H9 (cell line): Measurements from ENCODE around the gene LORICRIN. TPM values are rescaled to one million over a fixed set of nuclear protein-coding genes. Genes with fewer than 3 reads are reported as not detected.

ENCODE experiments used
- DNase-seq: peaks from one replicate; pipeline ENCODE4 v3.0.0-alpha.2; 2017
- H2AFZ ChIP-seq: one replicate; pipeline ENCODE4 v1.6.1; 2013; ENCODE audit warnings: mild to moderate bottlenecking, low read length, control low read depth, moderate library complexity
- H2AK5ac ChIP-seq: 2 replicates; pipeline ENCODE4 v1.6.1; 2013; ENCODE audit warnings: low read length, control low read depth, mixed read lengths; ENCODE audit not compliant: insufficient read length
- H2BK120ac ChIP-seq: one replicate; pipeline ENCODE4 v1.6.1; 2013; ENCODE audit warnings: low read depth, mild to moderate bottlenecking, low read length, control low read depth, inconsistent platforms; ENCODE audit not compliant: poor library complexity, severe bottlenecking
- H2BK12ac ChIP-seq: 2 replicates; pipeline ENCODE4 v1.6.1; 2013; ENCODE audit warnings: low read length, control low read depth, mixed read lengths, low read depth; ENCODE audit not compliant: insufficient read length
- H2BK15ac ChIP-seq: 2 replicates; pipeline ENCODE4 v1.6.1; 2013; ENCODE audit warnings: low read depth, low read length, control low read depth
- H2BK20ac ChIP-seq: one replicate; pipeline ENCODE4 v1.6.1; 2013; ENCODE audit warnings: low read depth, mild to moderate bottlenecking, low read length, control low read depth, inconsistent platforms; ENCODE audit not compliant: poor library complexity, severe bottlenecking
- H2BK5ac ChIP-seq: 2 replicates; pipeline ENCODE4 v1.6.1; 2013; ENCODE audit warnings: low read length, control low read depth, mixed read lengths; ENCODE audit not compliant: insufficient read length
- H3K14ac ChIP-seq: 2 replicates; pipeline ENCODE4 v1.6.1; 2013; ENCODE audit warnings: low read length, control low read depth; ENCODE audit not compliant: insufficient read depth
- H3K18ac ChIP-seq: 2 replicates; pipeline ENCODE4 v1.6.1; 2013; ENCODE audit warnings: low read depth, mild to moderate bottlenecking, mixed read lengths, low read length, control low read depth; ENCODE audit not compliant: insufficient read length
- H3K23ac ChIP-seq: 2 replicates; pipeline ENCODE4 v1.6.1; 2013; ENCODE audit warnings: low read length, control low read depth, mixed read lengths, low read depth; ENCODE audit not compliant: insufficient read length
- H3K23me2 ChIP-seq: 2 replicates; pipeline ENCODE4 v1.6.1; 2013; ENCODE audit warnings: low read depth, mild to moderate bottlenecking, mixed read lengths, low read length, control low read depth; ENCODE audit not compliant: insufficient read length, poor library complexity, severe bottlenecking
- H3K27ac ChIP-seq: 2 replicates; pipeline ENCODE4 v1.5.1; 2013; ENCODE audit warnings: low read length, control low read depth, mixed read lengths, low read depth; ENCODE audit not compliant: insufficient read length
- H3K27me3 ChIP-seq: 2 replicates; pipeline ENCODE4 v1.6.1; 2013; ENCODE audit warnings: low read length, control low read depth, inconsistent platforms; ENCODE audit not compliant: insufficient read depth
- H3K4ac ChIP-seq: 2 replicates; pipeline ENCODE4 v1.6.1; 2013; ENCODE audit warnings: low read depth, mild to moderate bottlenecking, control low read depth, inconsistent platforms, low read length, moderate library complexity
- H3K4me1 ChIP-seq: 2 replicates; pipeline ENCODE4 v1.6.1; 2013; ENCODE audit warnings: low read length, control low read depth, inconsistent platforms; ENCODE audit not compliant: insufficient read depth
- H3K4me2 ChIP-seq: 2 replicates; pipeline ENCODE4 v1.6.1; 2013; ENCODE audit warnings: low read length, control low read depth, mixed read lengths; ENCODE audit not compliant: insufficient read length, insufficient read depth
- H3K56ac ChIP-seq: 2 replicates; pipeline ENCODE4 v1.6.1; 2013; ENCODE audit warnings: low read depth, mild to moderate bottlenecking, mixed read lengths, low read length, control low read depth; ENCODE audit not compliant: insufficient read length
- H3K79me1 ChIP-seq: 2 replicates; pipeline ENCODE4 v1.6.1; 2013; ENCODE audit warnings: low read depth, mild to moderate bottlenecking, moderate library complexity, low read length, control low read depth, inconsistent platforms; ENCODE audit not compliant: insufficient read depth, poor library complexity, severe bottlenecking
- H3K79me2 ChIP-seq: 2 replicates; pipeline ENCODE4 v1.6.1; 2013; ENCODE audit warnings: low read length, control low read depth, inconsistent platforms; ENCODE audit not compliant: insufficient read depth
- H3K9ac ChIP-seq: 2 replicates; pipeline ENCODE4 v1.6.1; 2013; ENCODE audit warnings: low read length, control low read depth, mixed read lengths; ENCODE audit not compliant: insufficient read length; ENCODE audit errors: extremely low read depth
- H3K9me3 ChIP-seq: one replicate; pipeline ENCODE4 v1.6.1; 2013; ENCODE audit warnings: low read depth, low read length, inconsistent platforms; ENCODE audit not compliant: control insufficient read depth
- H3T11ph ChIP-seq: one replicate; pipeline ENCODE4 v1.6.1; 2013; ENCODE audit warnings: mild to moderate bottlenecking, low read length, control low read depth, inconsistent platforms
- H4K20me1 ChIP-seq: one replicate; pipeline ENCODE4 v1.6.1; 2013; ENCODE audit not compliant: control insufficient read depth, insufficient read length, insufficient read depth
- H4K5ac ChIP-seq: 2 replicates; pipeline ENCODE4 v1.6.1; 2013; ENCODE audit warnings: low read depth, mild to moderate bottlenecking, mixed read lengths, low read length, control low read depth; ENCODE audit not compliant: insufficient read length
- H4K8ac ChIP-seq: replicated peaks from 2 replicates; pipeline ENCODE4 v1.6.1; 2013; ENCODE audit warnings: low read length, control low read depth, mixed read lengths, low read depth; ENCODE audit not compliant: insufficient read length
- H4K91ac ChIP-seq: 2 replicates; pipeline ENCODE4 v1.6.1; 2013; ENCODE audit warnings: low read depth, mild to moderate bottlenecking, moderate library complexity, mixed read lengths, low read length, control low read depth; ENCODE audit not compliant: insufficient read length
- H3K27ac Mint-ChIP-seq, 3 experiments: 2 replicates in 2 of 3; 3 replicates in 1 of 3; pipeline ENCODE4 v1.8.0; 2020 to 2021; ENCODE audit warnings: mixed read lengths in 3 of 3, mild to moderate bottlenecking in 1 of 3, moderate library complexity in 1 of 3
- H3K27me3 Mint-ChIP-seq: 2 replicates; pipeline ENCODE4 v1.8.0; 2021; ENCODE audit warnings: low read depth, mild to moderate bottlenecking, moderate library complexity, mixed read lengths
- H3K36me3 Mint-ChIP-seq, 3 experiments: 2 replicates in 2 of 3; 3 replicates in 1 of 3; pipeline ENCODE4 v1.8.0; 2020 to 2021; ENCODE audit warnings: low read depth in 3 of 3, mixed read lengths in 3 of 3; ENCODE audit not compliant: insufficient read depth in 1 of 3
- H3K4me1 Mint-ChIP-seq, 2 experiments: 2 replicates each; pipeline ENCODE4 v1.8.0; 2020; ENCODE audit warnings: mixed read lengths in 2 of 2
- H3K4me3 Mint-ChIP-seq, 2 experiments: 2 replicates in 1 of 2; 3 replicates in 1 of 2; pipeline ENCODE4 v1.8.0; 2020 to 2021; ENCODE audit warnings: mild to moderate bottlenecking in 2 of 2, mixed read lengths in 2 of 2, moderate library complexity in 1 of 2
- H3K9me3 Mint-ChIP-seq, 2 experiments: 2 replicates in 1 of 2; 3 replicates in 1 of 2; pipeline ENCODE4 v1.8.0; 2020; ENCODE audit warnings: mild to moderate bottlenecking in 2 of 2, mixed read lengths in 2 of 2, moderate library complexity in 1 of 2
- WGBS: extraction: QIAGEN DNeasy Blood & Tissue Kit; methylation state at CpG from one replicate; pipeline ENCODE4 v1.1.7; 2013; ENCODE audit warnings: missing lambda C conversion rate, low lambda C conversion rate, mixed read lengths; ENCODE audit not compliant: insufficient read length; ENCODE audit errors: extremely low coverage; 5-methylcytosine and 5-hydroxymethylcytosine counted together
- total RNA-seq: library from RNA; stranded (reverse); gene quantifications from 2 replicates; pipeline ENCODE4 v1.2.1, GENCODE V29; 2021
- TF ChIP-seq, protein P1 (sequence below): fragments of 200-600 bp; sonication (generic); conservative IDR thresholded peaks from 3 replicates; pipeline ENCODE4 v1.8.0; 2021; ENCODE audit warnings: antibody characterized with exemption, mild to moderate bottlenecking

The LORICRIN gene
- total RNA-seq, 1 experiment from 2014 or later, result not detected

DNA sequence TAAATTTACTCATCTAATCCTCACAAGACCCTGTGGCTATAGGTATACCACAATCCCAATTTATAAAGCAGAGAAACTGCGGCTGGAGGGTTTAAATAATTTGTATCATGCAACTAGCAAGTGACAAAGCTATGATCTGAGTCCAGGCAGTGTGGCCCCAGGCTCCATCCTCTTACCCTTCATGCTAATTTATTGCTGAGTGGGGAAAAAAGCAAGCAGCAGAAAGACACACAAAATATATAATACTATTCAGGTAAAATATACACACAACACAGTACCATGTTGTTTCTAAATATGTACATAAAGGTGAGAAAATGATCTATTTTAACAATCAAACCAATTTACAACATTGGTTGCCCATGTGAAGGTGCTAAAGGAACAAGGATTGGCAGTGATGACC lies 17.3 kb upstream of the LORICRIN start:
- H3K27ac ChIP-seq, result no peak overlapping the region
- no peaks in the 10 kb centered on the region for H3K4me1 ChIP-seq
- no peak overlapping the region for H2BK12ac ChIP-seq
- H4K91ac ChIP-seq, result no peak overlapping the region
- no peak overlapping the region for H4K5ac ChIP-seq
- peaks cover 4% of the 10 kb centered on the region for H3K23me2 ChIP-seq
- Mint-ChIP-seq H3K36me3 (peaks cover 0 to 7% (median 0%) of the 10 kb centered on the region in 3 experiments; a peak in 2 of 7 replicates), H3K4me1 (no peaks in the 10 kb centered on the region), H3K9me3 (peaks cover 8 to 19% of the 10 kb centered on the region in 2 experiments; a peak in 4 of 5 replicates), H3K27me3 (peaks cover 17% of the 10 kb centered on the region), H3K27ac (no peak overlapping the region), H3K4me3 (no peak overlapping the region)
- H3K4ac ChIP-seq, result no peak overlapping the region
- WGBS, result no CpG with 5 or more reads among the region's 1 CpG
- H2BK120ac ChIP-seq, result no peak overlapping the region
- no peaks in the 10 kb centered on the region for H3K79me1 ChIP-seq
- H3K18ac ChIP-seq, result no peak overlapping the region
- H3K23ac ChIP-seq, result no peak overlapping the region
- no peak overlapping the region for H3K4me2 ChIP-seq
- no peak overlapping the region for H3K9ac ChIP-seq
- peaks cover 7% of the 10 kb centered on the region for H4K20me1 ChIP-seq
- no peak overlapping the region for H2BK15ac ChIP-seq
- no peaks in the 10 kb centered on the region for H3K9me3 ChIP-seq
- H4K8ac ChIP-seq, result no peak overlapping the region
- H3K27me3 ChIP-seq, result no peaks in the 10 kb centered on the region
- H3K79me2 ChIP-seq, result no peaks in the 10 kb centered on the region
- no peak overlapping the region for H3K56ac ChIP-seq
- H2BK20ac ChIP-seq, result no peak overlapping the region
- H2AK5ac ChIP-seq, result no peak overlapping the region
- no peak for DNase-seq
- no peak overlapping the region for H2AFZ ChIP-seq
- TF ChIP-seq, protein P1, sequence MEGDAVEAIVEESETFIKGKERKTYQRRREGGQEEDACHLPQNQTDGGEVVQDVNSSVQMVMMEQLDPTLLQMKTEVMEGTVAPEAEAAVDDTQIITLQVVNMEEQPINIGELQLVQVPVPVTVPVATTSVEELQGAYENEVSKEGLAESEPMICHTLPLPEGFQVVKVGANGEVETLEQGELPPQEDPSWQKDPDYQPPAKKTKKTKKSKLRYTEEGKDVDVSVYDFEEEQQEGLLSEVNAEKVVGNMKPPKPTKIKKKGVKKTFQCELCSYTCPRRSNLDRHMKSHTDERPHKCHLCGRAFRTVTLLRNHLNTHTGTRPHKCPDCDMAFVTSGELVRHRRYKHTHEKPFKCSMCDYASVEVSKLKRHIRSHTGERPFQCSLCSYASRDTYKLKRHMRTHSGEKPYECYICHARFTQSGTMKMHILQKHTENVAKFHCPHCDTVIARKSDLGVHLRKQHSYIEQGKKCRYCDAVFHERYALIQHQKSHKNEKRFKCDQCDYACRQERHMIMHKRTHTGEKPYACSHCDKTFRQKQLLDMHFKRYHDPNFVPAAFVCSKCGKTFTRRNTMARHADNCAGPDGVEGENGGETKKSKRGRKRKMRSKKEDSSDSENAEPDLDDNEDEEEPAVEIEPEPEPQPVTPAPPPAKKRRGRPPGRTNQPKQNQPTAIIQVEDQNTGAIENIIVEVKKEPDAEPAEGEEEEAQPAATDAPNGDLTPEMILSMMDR, result no peak
- H3K14ac ChIP-seq, result no peak overlapping the region
- H3T11ph ChIP-seq, result no peak overlapping the region
- H2BK5ac ChIP-seq, result no peak overlapping the region
